ENCODE measurements around the gene DLX3.

DNA sequence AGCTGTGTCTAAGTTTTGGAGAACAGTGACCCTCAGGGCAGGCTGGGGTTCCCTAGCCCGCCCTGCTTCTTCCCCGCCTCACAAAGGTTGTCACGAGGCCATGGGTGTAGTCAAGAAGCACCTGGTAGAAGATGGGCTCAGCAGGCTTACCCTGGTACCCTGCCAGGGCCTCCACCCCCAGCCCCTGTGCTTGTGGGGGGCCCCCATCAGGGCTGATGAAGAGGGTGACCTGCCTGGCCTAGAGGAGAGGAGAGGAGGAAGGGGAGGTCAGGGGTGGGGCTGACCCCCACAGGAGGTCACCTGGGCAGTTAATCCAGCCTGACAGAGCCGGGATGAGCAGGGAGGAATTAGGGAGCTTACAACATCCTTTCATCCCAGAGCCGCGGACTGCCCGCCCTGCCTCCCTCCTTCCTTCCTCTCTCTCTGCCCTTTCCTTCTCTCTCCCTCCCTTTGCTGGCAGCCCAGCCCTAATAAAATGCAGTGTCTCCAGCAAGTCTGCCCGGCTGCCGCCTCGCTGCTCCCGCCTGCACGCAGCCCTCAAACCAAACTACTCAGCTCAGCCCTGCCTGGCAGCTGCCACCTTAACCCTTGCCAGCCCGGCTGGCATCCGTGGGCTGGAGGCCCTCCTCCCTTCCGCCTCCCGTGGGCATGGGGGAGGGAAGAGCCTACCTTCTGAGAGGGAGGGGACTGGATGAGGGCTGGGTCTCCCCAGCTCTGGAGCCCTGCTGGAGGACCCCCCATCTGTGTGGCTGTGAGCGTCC lies 7.2 kb downstream of the DLX3 start:
- no peak for TF ChIP-seq CTCF (IDR thresholded peaks at IDR 0.05)
- no peak for TF ChIP-seq ZFX (IDR thresholded peaks at IDR 0.05; ENCODE audit: borderline replicate concordance)

All from 22Rv1 (cell line).